LNCAP (cell line): ENCODE measurements around the gene PTP4A2.

Experiments used
- CTCF ChIP-seq: fragments of 450-650 bp; IDR thresholded peaks from 2 replicates; pipeline ENCODE4 v1.5.1; 2017; ENCODE audit warnings: mild to moderate bottlenecking

The PTP4A2 gene

GRCh38 chr1:31880957-31881687 lies 57.0 kb downstream of the PTP4A2 start:
- TF ChIP-seq CTCF = no peak; the same call in 1 of the 2 replicates

GRCh38 chr1:31879981-31880608 lies 58.1 kb downstream of the PTP4A2 start:
- TF ChIP-seq CTCF = no peak

GRCh38 chr1:31878058-31878457 lies 60.1 kb downstream of the PTP4A2 start:
- TF ChIP-seq CTCF = no peak

GRCh38 chr1:31877544-31877943 lies 60.6 kb downstream of the PTP4A2 start:
- no peak for TF ChIP-seq CTCF

GRCh38 chr1:31875636-31876236 lies 62.4 kb downstream of the PTP4A2 start:
- no peak for TF ChIP-seq CTCF

- no peak for TF ChIP-seq CTCF
These were observed 63.2 kb downstream of the PTP4A2 start for GRCh38 chr1:31874942-31875341.

GRCh38 chr1:31872658-31873636 lies 65.2 kb downstream of the PTP4A2 start:
- TF ChIP-seq CTCF = no peak
